ENCODE results near the gene BPIFA3.
A peak's percentile ranks its signal among the peaks of the same experiment; 100 is the strongest.
"Not testable (repeated sequence)": the region's sequence is repeated elsewhere in the genome, so short reads cannot be mapped to it uniquely, and the experiment has no call there.

BPIFA3 gene

DNA sequence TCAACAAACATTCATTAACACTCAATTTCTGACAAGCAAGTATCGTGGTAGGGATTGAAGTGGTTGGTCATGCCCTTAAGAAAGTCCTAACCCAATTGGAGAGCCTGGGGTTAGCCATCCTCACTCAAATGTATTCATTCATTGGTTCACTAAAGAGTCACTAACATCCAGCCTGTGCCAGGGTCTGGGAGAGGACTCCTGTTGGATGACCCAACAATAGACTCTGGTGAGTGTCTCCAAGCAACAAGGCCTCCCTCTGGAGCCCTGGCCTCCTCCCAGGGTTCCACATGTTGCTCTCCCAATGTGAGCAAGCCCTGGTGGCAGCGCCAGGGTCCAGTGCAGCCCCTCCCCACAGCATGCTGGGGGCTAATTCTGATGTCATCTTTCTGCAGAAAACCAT is at the start of gene BPIFA3:
TSS of gene BPIFA3 (plus strand) at position 301 of the 400 bp plus-strand sequence. CDS start 185 bp downstream, outside the sequence.
- no peak for FAIRE-seq

DNA sequence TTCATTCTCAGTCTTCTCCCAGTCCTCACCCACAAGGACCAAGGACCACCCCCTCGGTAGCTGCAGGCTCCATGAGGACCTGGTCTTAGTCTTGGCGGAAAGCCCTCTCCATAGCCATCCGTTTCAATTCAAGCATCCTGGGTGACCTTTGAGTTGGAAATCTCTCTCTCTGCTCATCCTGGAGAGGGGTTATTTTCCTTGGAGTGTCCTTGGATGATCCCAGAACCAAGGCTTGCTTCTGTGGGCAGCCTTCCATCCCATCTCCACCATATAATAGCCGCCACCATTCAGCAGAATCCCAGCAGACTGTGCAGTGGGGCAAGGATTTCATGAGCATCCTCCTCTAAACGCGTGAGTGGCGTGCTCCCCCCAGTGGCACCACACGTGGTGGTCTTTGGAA is 49.3 kb upstream of the BPIFA3 start, which contains the start of gene BPIFA2:
TSS of gene BPIFA2 (plus strand) at position 301 of the 400 bp plus-strand sequence. CDS start 987 bp downstream, outside the sequence.
- no peak for FAIRE-seq

- no peak for FAIRE-seq
Observed at GRCh38 chr20:33169176-33169794, 47.9 kb upstream of the BPIFA3 start.

DNA sequence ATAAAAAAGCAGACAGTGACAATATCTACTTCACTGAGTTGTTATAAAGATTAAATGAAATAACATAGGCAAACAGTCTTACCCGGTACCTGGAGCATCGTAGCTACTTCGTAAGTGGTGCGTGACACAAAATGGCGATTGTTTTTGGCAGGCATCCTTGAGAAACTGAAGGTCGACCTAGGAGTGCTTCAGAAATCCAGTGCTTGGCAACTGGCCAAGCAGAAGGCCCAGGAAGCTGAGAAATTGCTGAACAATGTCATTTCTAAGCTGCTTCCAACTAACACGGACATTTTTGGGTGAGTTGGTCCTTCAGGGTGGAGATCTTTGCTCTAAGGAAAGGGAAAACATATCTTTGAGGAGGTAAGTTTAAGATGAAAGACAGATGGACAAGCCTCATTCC is 44.4 kb upstream of the BPIFA3 start:
- no peak for FAIRE-seq

DNA sequence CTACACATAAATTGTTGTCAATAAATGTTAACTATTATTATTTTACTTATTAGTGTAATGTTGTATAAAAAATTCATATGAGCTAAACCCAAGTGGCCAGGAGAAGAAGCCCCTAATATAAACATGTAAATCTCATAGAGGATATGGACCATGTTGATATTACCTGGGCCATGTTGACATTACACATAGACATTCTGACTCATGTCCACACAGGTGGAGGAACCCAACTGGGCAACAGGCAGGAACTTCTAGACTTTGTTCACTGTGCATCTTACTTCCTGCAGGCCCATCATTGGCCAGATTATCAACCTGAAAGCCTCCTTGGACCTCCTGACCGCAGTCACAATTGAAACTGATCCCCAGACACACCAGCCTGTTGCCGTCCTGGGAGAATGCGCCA is 42.0 kb upstream of the BPIFA3 start:
- FAIRE-seq, result no peak

- no peak for FAIRE-seq
Observed at GRCh38 chr20:33176101-33176500, 41.1 kb upstream of the BPIFA3 start.

- no peak for FAIRE-seq
Observed at GRCh38 chr20:33177866-33178265, 39.3 kb upstream of the BPIFA3 start.

GRCh38 chr20:33178726-33179125 is 38.4 kb upstream of the BPIFA3 start:
- no peak for FAIRE-seq

GRCh38 chr20:33180169-33180568 is 37.0 kb upstream of the BPIFA3 start:
- FAIRE-seq, result no peak

- FAIRE-seq, result no peak
Observed at GRCh38 chr20:33181482-33182093, 35.6 kb upstream of the BPIFA3 start.

DNA sequence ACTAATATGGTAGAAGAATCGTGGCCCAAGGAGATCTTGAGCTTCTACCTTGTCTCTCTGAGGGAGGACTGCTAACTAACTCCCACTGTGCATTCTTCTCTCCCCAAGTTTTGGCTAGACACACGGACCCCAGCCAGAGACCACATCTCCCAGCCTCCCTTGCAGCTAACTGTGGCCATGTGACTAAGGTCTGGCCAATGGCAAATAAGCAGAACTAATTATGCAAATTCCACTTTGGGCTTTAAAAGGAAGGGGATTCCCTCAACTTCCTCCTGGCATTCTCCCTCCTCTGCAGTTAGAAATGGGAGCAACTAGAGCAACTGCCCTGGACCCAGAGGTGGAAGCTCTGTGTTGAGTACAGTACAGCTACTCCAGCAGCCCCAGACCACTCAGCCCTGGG is 33.8 kb upstream of the BPIFA3 start:
- no peak for FAIRE-seq

- FAIRE-seq, result not testable (repeated sequence)
Observed at GRCh38 chr20:33185031-33185590, 32.0 kb upstream of the BPIFA3 start.

DNA sequence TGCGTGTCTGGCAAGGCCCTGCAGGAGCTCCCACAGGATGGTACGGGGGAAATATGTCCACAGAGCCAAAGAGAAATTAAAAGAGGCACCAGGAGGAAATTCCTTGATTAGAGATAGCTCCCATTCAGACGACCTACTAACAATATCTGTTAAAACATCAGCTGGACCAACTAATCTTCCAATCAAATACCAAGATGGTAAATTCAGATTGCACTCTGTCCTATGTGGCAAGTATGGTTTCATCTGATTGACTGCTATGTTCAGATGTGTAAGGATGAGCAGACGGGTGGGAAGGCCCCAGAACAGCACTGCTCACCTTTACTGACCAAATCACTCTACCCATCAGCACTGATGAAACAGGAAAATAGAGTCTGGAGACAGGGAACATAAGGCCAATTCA is 29.7 kb upstream of the BPIFA3 start:
- no peak for FAIRE-seq

GRCh38 chr20:33188421-33188820 is 28.7 kb upstream of the BPIFA3 start:
- no peak for FAIRE-seq

DNA sequence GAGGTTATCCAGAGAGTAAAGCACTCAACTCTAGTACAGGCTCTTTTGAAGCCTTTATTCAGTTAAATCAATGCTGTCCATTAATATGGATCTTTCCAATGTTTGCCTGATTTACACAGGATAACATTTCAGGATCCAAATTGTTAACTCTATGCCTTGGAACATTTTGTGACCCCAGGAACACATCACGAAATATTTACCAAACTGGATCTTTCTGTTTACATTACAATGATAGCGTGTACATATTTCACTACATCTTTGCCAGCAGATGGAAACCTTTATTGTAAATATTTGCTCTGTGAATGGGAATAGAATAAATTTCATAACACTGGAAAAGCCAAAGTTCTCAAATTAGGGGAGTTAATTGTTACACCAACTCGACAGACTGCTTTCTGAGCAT is 25.7 kb upstream of the BPIFA3 start:
- FAIRE-seq, result peak; percentile 38

- no peak for FAIRE-seq
Observed at GRCh38 chr20:33191955-33192354, 25.2 kb upstream of the BPIFA3 start.

DNA sequence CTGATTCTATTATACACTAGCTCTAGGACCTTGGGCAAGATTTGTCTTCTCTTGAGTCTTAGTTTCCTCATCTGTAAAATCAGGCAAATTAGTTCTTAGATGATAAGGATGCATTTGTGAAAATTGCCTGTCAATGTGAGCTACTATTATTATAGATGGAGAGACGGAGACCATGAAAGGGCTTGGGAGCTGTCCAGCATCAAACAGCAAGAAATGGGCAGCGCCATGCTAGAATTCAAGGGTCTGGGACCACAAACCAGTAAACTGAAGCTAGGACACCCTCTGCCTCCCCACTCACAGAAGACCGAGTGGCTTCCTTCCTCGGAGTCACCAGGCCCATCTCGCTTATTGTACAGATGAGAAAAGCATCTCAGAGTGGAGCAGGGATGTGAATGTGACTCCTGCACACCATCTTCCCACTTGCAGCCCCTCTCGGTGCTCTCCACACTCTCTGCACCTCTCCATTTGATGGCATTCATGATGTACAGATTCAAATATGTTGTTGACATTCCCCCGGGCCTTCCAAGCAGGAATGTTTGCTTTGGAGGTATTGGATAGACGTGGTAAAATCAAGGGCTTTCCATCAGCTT is 24.1 kb upstream of the BPIFA3 start:
- FAIRE-seq, result no peak

DNA sequence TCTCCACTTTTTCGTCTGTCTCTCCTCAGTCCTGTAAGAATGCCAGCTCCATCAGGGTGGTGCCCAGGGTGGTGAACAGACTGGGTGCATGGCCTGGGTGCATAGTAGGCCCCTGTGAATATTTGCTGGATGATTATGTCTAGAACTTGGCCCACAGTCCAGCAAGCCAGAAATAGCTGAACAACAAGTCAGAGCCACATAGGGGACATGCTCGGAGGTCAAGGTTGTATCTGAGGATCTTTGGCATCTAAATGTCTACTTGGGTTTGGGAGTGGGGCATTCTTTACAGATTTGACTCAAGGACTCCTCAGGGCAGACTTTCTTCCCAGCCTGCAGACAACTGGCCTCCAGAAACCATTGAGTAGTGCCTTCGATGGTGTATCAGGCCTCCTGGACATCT is 18.1 kb upstream of the BPIFA3 start:
- no peak for FAIRE-seq

DNA sequence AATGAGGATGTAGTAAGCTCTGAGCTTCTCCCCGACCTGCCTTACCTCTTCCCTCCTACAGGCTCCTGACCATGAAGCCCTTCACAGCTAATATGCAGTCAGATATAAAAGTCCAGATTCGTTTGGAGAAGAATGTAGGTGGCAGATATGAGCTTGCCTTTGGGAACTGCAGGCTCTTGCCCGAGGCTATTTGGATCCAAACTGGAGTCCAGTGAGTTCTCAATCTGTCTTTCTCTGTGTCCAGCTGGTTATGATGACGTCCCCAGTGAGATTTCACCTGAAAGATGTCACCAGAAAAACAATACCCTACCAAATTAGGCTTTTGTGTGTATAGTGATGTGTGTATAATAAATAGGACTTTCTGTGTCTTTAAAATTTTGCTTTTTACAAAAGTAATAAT is 14.7 kb upstream of the BPIFA3 start:
- no peak for FAIRE-seq

DNA sequence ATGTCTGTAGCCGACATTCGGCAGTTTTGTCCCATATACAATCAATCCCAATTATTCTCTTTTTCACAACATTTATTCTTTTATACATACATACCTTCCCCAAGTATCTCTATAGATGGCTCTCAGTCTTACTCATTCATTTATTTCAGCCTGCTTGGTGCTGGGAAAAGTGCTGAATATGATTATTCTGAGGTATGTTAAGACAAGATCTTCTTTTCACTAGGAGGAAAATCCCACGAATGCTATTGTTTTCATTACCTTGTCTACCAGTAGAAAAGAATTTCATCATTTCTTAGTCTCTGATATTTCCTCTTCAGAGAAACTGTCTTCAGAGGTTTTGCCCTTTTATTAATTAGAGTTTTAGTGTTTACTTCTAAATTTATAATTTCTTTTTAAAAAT is 13.7 kb upstream of the BPIFA3 start:
- no peak for FAIRE-seq

DNA sequence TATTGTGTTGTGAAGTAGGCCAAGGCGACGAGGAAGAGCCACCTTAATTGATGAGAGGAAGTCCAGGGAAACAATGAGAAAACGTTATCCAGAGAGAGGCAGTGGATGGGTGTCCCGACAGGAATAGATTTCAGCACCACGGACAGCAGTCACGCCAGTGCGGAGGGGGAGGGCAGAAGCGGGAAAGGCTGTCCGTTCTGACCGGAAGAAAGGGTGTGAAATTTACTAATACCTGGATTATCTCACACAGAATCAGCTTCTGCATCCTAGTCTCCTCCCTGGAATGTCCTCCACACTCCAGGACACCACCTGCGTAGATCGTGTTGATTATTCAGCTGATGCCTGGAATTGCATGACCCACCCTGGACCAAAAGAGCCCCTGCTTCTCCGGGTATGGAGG is 7.4 kb upstream of the BPIFA3 start:
- no peak for FAIRE-seq

DNA sequence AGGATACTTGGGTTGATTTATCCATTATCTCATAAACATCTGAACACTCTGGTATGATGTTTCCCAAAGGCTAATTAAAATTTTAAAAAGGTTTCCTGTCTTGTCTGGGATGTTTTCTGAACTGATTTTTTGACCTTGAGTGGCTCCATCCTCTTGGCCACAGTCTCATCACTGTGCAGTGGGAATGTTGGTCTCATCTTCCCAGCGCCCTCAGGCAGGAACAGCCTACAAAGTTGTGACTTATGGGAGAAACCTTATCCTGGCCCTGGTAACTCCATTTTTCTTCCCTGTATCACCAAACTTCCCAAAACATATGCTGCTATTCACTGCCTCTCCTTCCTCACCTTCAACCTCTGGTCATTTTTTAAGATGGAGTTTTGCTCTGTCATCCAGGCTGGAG is 6.8 kb upstream of the BPIFA3 start:
- no peak for FAIRE-seq

GRCh38 chr20:33211817-33212424 is 5.2 kb upstream of the BPIFA3 start:
- FAIRE-seq, result peak; percentile 90

GRCh38 chr20:33224399-33224798 is 7.2 kb downstream of the BPIFA3 start:
- no peak for FAIRE-seq

Measured in islet of Langerhans (tissue), 1 donor.